ENCODE data around the gene FCHO1. TPM values are rescaled to one million over a fixed set of nuclear protein-coding genes. Genes with fewer than 3 reads are reported as not detected.

Gene FCHO1
- total and polyA plus RNA-seq, 2 experiments from 2014 or later = 18.5 to 42.3 TPM

DNA sequence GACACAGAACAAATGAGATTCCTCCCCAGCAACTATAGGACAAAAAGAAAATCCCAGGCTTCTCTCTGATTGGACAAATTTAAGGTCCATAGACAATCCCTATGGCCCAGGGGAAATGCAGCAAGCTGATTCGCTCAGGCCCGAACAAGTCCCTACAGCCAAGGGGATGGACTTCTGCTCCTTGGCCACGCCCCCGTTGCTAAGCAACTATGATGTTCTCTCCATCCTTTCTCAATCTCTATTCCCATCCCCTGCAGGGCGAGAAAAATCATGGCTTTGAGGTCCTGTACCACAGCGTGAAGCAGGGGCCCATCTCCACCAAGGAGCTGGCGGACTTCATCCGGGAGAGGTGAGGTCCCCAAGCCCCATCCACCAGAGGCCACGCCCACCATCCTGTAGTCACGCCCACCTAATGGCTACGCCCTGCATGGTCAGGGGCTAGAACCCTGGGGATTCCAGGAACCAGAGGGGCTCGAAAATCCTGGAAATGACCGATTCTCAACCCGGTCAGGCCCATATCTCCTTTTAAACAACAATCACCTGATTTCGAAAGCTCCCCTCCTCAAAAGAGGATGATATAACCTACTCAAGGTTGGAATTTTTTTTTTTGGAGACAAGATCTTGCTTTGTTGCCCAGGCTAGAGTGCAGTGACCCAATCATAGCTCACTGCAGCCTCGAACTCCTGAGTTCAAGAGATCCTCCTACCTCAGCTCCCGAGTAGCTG lies 11.4 kb downstream of the FCHO1 start:
- Histone ChIP-seq H3F3A (replicated peaks; ENCODE audit: low read depth) (0 out of 2 replicates have a peak, but pooled peaks cover 4% of the 10 kb centered on the region), H3K79me2 (replicated peaks; ENCODE audit: insufficient read depth) (no peaks in the 10 kb centered on the region), H3K27me3 (ENCODE audit: insufficient read depth) (no peaks in the 10 kb centered on the region), H3K9me2 (ENCODE audit: insufficient read depth) (no peaks in the 10 kb centered on the region), H3K4me1 (ENCODE audit: insufficient read depth) (no peaks in the 10 kb centered on the region), H2AFZ (no peak overlapping the region), H3K4me2 (no peak overlapping the region), H3K36me3 (ENCODE audit: insufficient read depth) (no peaks in the 10 kb centered on the region), H4K20me1 (replicated peaks; ENCODE audit: insufficient read depth) (no peaks in the 10 kb centered on the region), H3K27ac (ENCODE audit: low read depth) (no peak overlapping the region), H3K4me3 (no peak overlapping the region)
- H3K4me1 Mint-ChIP-seq = peaks cover 5% of the 10 kb centered on the region; the same call in 2 of the 3 replicates
- 0 out of 2 replicates have a peak overlapping the region, but pooled peaks have one; percentile 37 for H3K27ac Mint-ChIP-seq
- DNase-seq (ENCODE audit: low spot score) (peak; percentile 98), ATAC-seq (peak; percentile 91)
- no peaks in the 10 kb centered on the region; the same call in 1 of the 3 replicates for H3K36me3 Mint-ChIP-seq (ENCODE audit: low read depth)
- TF ChIP-seq NANOG (IDR thresholded peaks at IDR 0.05; ENCODE audit: borderline replicate concordance) (no peak), STAT1 (IDR thresholded peaks at IDR 0.05; ENCODE audit: unreplicated experiment) (no peak), EZH2 (IDR thresholded peaks at IDR 0.05; ENCODE audit: low read depth, unreplicated experiment) (no peak), EZH2phosphoT487 (IDR thresholded peaks at IDR 0.05; ENCODE audit: unreplicated experiment) (no peak), POLR2AphosphoS5 (IDR thresholded peaks at IDR 0.05; ENCODE audit: low read depth) (no peak), CREB1 (CRISPR knock-in tag; IDR thresholded peaks at IDR 0.05; ENCODE audit: low read depth) (no peak), JUNB (IDR thresholded peaks at IDR 0.05; ENCODE audit: unreplicated experiment) (no peak), ZNF114 (CRISPR knock-in tag; IDR thresholded peaks at IDR 0.05) (no peak), ZNF331 (CRISPR knock-in tag; IDR thresholded peaks at IDR 0.05; ENCODE audit: low read depth) (no peak)
- TF ChIP-seq, protein P1, sequence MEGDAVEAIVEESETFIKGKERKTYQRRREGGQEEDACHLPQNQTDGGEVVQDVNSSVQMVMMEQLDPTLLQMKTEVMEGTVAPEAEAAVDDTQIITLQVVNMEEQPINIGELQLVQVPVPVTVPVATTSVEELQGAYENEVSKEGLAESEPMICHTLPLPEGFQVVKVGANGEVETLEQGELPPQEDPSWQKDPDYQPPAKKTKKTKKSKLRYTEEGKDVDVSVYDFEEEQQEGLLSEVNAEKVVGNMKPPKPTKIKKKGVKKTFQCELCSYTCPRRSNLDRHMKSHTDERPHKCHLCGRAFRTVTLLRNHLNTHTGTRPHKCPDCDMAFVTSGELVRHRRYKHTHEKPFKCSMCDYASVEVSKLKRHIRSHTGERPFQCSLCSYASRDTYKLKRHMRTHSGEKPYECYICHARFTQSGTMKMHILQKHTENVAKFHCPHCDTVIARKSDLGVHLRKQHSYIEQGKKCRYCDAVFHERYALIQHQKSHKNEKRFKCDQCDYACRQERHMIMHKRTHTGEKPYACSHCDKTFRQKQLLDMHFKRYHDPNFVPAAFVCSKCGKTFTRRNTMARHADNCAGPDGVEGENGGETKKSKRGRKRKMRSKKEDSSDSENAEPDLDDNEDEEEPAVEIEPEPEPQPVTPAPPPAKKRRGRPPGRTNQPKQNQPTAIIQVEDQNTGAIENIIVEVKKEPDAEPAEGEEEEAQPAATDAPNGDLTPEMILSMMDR (conservative IDR thresholded peaks at IDR 0.05; ENCODE audit: low read depth in 2 of 2) = no peak
- TF ChIP-seq, protein P2, sequence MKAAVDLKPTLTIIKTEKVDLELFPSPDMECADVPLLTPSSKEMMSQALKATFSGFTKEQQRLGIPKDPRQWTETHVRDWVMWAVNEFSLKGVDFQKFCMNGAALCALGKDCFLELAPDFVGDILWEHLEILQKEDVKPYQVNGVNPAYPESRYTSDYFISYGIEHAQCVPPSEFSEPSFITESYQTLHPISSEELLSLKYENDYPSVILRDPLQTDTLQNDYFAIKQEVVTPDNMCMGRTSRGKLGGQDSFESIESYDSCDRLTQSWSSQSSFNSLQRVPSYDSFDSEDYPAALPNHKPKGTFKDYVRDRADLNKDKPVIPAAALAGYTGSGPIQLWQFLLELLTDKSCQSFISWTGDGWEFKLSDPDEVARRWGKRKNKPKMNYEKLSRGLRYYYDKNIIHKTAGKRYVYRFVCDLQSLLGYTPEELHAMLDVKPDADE (IDR thresholded peaks at IDR 0.05) = no peak
- TF ChIP-seq, protein P3, sequence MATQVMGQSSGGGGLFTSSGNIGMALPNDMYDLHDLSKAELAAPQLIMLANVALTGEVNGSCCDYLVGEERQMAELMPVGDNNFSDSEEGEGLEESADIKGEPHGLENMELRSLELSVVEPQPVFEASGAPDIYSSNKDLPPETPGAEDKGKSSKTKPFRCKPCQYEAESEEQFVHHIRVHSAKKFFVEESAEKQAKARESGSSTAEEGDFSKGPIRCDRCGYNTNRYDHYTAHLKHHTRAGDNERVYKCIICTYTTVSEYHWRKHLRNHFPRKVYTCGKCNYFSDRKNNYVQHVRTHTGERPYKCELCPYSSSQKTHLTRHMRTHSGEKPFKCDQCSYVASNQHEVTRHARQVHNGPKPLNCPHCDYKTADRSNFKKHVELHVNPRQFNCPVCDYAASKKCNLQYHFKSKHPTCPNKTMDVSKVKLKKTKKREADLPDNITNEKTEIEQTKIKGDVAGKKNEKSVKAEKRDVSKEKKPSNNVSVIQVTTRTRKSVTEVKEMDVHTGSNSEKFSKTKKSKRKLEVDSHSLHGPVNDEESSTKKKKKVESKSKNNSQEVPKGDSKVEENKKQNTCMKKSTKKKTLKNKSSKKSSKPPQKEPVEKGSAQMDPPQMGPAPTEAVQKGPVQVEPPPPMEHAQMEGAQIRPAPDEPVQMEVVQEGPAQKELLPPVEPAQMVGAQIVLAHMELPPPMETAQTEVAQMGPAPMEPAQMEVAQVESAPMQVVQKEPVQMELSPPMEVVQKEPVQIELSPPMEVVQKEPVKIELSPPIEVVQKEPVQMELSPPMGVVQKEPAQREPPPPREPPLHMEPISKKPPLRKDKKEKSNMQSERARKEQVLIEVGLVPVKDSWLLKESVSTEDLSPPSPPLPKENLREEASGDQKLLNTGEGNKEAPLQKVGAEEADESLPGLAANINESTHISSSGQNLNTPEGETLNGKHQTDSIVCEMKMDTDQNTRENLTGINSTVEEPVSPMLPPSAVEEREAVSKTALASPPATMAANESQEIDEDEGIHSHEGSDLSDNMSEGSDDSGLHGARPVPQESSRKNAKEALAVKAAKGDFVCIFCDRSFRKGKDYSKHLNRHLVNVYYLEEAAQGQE (IDR thresholded peaks at IDR 0.05; ENCODE audit: unreplicated experiment) = no peak
- TF ChIP-seq, protein P4, sequence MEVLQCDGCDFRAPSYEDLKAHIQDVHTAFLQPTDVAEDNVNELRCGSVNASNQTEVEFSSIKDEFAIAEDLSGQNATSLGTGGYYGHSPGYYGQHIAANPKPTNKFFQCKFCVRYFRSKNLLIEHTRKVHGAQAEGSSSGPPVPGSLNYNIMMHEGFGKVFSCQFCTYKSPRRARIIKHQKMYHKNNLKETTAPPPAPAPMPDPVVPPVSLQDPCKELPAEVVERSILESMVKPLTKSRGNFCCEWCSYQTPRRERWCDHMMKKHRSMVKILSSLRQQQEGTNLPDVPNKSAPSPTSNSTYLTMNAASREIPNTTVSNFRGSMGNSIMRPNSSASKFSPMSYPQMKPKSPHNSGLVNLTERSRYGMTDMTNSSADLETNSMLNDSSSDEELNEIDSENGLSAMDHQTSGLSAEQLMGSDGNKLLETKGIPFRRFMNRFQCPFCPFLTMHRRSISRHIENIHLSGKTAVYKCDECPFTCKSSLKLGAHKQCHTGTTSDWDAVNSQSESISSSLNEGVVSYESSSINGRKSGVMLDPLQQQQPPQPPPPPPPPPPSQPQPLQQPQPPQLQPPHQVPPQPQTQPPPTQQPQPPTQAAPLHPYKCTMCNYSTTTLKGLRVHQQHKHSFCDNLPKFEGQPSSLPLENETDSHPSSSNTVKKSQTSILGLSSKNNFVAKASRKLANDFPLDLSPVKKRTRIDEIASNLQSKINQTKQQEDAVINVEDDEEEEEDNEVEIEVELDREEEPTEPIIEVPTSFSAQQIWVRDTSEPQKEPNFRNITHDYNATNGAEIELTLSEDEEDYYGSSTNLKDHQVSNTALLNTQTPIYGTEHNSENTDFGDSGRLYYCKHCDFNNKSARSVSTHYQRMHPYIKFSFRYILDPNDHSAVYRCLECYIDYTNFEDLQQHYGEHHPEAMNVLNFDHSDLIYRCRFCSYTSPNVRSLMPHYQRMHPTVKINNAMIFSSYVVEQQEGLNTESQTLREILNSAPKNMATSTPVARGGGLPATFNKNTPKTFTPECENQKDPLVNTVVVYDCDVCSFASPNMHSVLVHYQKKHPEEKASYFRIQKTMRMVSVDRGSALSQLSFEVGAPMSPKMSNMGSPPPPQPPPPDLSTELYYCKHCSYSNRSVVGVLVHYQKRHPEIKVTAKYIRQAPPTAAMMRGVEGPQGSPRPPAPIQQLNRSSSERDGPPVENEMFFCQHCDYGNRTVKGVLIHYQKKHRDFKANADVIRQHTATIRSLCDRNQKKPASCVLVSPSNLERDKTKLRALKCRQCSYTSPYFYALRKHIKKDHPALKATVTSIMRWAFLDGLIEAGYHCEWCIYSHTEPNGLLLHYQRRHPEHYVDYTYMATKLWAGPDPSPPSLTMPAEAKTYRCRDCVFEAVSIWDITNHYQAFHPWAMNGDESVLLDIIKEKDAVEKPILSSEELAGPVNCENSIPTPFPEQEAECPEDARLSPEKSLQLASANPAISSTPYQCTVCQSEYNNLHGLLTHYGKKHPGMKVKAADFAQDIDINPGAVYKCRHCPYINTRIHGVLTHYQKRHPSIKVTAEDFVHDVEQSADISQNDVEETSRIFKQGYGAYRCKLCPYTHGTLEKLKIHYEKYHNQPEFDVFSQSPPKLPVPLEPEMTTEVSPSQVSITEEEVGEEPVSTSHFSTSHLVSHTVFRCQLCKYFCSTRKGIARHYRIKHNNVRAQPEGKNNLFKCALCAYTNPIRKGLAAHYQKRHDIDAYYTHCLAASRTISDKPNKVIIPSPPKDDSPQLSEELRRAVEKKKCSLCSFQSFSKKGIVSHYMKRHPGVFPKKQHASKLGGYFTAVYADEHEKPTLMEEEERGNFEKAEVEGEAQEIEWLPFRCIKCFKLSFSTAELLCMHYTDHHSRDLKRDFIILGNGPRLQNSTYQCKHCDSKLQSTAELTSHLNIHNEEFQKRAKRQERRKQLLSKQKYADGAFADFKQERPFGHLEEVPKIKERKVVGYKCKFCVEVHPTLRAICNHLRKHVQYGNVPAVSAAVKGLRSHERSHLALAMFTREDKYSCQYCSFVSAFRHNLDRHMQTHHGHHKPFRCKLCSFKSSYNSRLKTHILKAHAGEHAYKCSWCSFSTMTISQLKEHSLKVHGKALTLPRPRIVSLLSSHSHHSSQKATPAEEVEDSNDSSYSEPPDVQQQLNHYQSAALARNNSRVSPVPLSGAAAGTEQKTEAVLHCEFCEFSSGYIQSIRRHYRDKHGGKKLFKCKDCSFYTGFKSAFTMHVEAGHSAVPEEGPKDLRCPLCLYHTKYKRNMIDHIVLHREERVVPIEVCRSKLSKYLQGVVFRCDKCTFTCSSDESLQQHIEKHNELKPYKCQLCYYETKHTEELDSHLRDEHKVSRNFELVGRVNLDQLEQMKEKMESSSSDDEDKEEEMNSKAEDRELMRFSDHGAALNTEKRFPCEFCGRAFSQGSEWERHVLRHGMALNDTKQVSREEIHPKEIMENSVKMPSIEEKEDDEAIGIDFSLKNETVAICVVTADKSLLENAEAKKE (CRISPR knock-in tag; IDR thresholded peaks at IDR 0.05) = no peak
- peaks cover 12% of the 10 kb centered on the region for H3K27me3 Mint-ChIP-seq (ENCODE audit: insufficient read depth, low read depth, poor library complexity)
- H3K9me3 Mint-ChIP-seq = no peaks in the 10 kb centered on the region; the same call in 2 of the 3 replicates
- no peak overlapping the region; the same call in 2 of the 3 replicates for H3K4me3 Mint-ChIP-seq

Measured in GM23338 (cell line).